LNCAP (cell line): ENCODE results near the gene NAXE.

Experiments used
- CTCF ChIP-seq: fragments of 450-650 bp; IDR thresholded peaks from 2 replicates; pipeline ENCODE4 v1.5.1; 2017; ENCODE audit warnings: mild to moderate bottlenecking

NAXE gene

GRCh38 chr1:156598731-156599432 lies 7.3 kb downstream of the NAXE start:
- no peak for TF ChIP-seq CTCF

- TF ChIP-seq CTCF: peak; percentile 33; the same call in 1 of the 2 replicates
These were observed 8.2 kb downstream of the NAXE start for GRCh38 chr1:156599811-156600210.

- no peak for TF ChIP-seq CTCF
These were observed 9.2 kb downstream of the NAXE start for GRCh38 chr1:156600733-156601121.

GRCh38 chr1:156601122-156601830 lies 9.7 kb downstream of the NAXE start, which contains the start of gene GPATCH4:
Gene GPATCH4, minus strand, starts transcription at chr1:156601479.
- TF ChIP-seq CTCF: no peak

GRCh38 chr1:156601892-156602291 lies 10.3 kb downstream of the NAXE start:
- TF ChIP-seq CTCF: no peak

- peak; percentile 38; the same call in 1 of the 2 replicates for TF ChIP-seq CTCF
These were observed 11.0 kb downstream of the NAXE start for GRCh38 chr1:156602557-156602993.

- TF ChIP-seq CTCF: peak; percentile 90
These were observed 16.6 kb downstream of the NAXE start for GRCh38 chr1:156608036-156608674.
